Testis (tissue), 3 donors: Measurements from ENCODE around the gene RGS3. TPM values are rescaled to one million over a fixed set of nuclear protein-coding genes. Genes with fewer than 3 reads are reported as not detected.

ENCODE experiments used
- DNase-seq: peaks from one replicate; pipeline ENCODE4 v3.0.0-alpha.2; 2019
- H3K27ac ChIP-seq, 2 donors: fragments of 200-600 bp; sonication (generic); one replicate each; pipeline ENCODE4 v1.5.1; 2019
- H3K27me3 ChIP-seq: fragments of 200-600 bp; sonication (generic); one replicate; pipeline ENCODE4 v1.5.1; 2019
- H3K36me3 ChIP-seq: fragments of 200-600 bp; sonication (generic); one replicate; pipeline ENCODE4 v1.5.1; 2017; ENCODE audit warnings: low read depth; ENCODE audit errors: missing control alignments
- H3K4me1 ChIP-seq: fragments of 200-600 bp; sonication (generic); one replicate; pipeline ENCODE4 v1.5.1; 2019
- H3K4me3 ChIP-seq, 2 donors: fragments of 200-600 bp; sonication (generic); one replicate each; pipeline ENCODE4 v1.5.1; 2017 to 2019
- H3K9me3 ChIP-seq: fragments of 200-600 bp; sonication (generic); one replicate; pipeline ENCODE4 v1.5.1; 2017
- POLR2A ChIP-seq: fragments of 450-650 bp; IDR thresholded peaks from one replicate; pipeline ENCODE4 v1.6.1; 2017; ENCODE audit warnings: antibody characterized with exemption, mild to moderate bottlenecking, moderate library complexity
- WGBS, 2 donors: methylation state at CpG; one replicate each; pipeline ENCODE4 v1.1.5; 2018; 5-methylcytosine and 5-hydroxymethylcytosine counted together
- intact Hi-C: fragments of 100-400 bp; cut with DNase I; formaldehyde crosslinking; loops from one replicate; pipeline ENCODE4 v1.15.1; 2023; ENCODE audit warnings: low total_unique reads
- polyA plus RNA-seq: library from polyadenylated mRNA; stranded (reverse); fragments of 350-450 nt; fragmentation: Illumina TruSeq; extraction: RNeasy Lipid Tissue Mini Kit (QIAGEN cat#74804); gene quantifications from one replicate; pipeline ENCODE4 v1.2.3, GENCODE V29; 2014; ENCODE audit warnings: low read depth, low replicate concordance; ENCODE audit not compliant: insufficient read depth
- total RNA-seq, 2 donors: library from RNA; depleted of rRNA; stranded (reverse); fragments of >200 nt; gene quantifications; one replicate each; pipeline ENCODE4 v1.2.3, GENCODE V29; 2016
- TF ChIP-seq, protein P1 (sequence below), 3 experiments: fragments of 450-650 bp in 2 of 3; fragments of 200-600 bp in 1 of 3; sonication (generic) in 1 of 3; IDR thresholded peaks; one replicate each; pipeline ENCODE4 v1.5.1; 2016 to 2019; ENCODE audit warnings: antibody characterized with exemption in 3 of 3, mild to moderate bottlenecking in 2 of 3, moderate library complexity in 1 of 3

The RGS3 gene
- total and polyA plus RNA-seq, 3 donors from 2014 or later = 84.8 to 125 (median 119) TPM

DNA sequence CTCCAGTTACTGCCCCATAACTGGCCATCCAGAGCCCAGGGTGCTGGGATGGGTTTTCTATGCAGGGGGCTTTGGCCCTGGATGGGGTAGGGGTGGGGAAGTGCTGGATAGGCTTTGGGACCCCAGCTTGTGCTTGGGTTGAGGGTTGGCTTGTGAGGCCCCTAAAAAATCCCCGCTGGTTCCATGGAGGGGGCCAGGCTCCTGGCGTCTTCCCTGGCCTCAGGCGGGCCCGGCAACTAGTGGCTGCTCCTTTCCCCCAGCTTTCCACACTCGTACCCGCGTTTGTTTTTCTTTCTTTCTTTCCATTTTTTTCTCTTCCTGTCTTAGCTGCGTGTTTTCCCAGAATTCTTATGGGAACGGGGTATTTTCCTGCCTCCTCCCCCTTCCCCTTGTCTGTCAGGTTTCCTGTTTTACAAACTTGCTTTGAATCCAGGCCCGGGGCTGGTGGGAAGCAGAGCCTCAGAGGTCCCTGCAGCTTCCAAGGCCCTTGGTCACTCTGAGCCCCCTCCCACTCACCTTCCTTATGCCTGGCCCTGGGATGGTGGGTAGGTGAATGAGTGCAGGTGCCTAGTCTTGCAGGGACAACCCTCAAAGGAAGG, 40.2 kb downstream of the RGS3 start:
- no peak overlapping the region for H3K27ac ChIP-seq
- no peaks in the 10 kb centered on the region for H3K27me3 ChIP-seq
- no peaks in the 10 kb centered on the region for H3K9me3 ChIP-seq
- DNase-seq = no peak
- 71 to 77% methylated on average over 10 of the region's 10 CpGs for WGBS, 2 donors
- H3K4me1 ChIP-seq = peaks cover 21% of the 10 kb centered on the region
- no peak overlapping the region for H3K4me3 ChIP-seq
- intact Hi-C loops = no loop called here
- H3K36me3 ChIP-seq = no peaks in the 10 kb centered on the region
- TF ChIP-seq POLR2A = no peak
- TF ChIP-seq, protein P1, sequence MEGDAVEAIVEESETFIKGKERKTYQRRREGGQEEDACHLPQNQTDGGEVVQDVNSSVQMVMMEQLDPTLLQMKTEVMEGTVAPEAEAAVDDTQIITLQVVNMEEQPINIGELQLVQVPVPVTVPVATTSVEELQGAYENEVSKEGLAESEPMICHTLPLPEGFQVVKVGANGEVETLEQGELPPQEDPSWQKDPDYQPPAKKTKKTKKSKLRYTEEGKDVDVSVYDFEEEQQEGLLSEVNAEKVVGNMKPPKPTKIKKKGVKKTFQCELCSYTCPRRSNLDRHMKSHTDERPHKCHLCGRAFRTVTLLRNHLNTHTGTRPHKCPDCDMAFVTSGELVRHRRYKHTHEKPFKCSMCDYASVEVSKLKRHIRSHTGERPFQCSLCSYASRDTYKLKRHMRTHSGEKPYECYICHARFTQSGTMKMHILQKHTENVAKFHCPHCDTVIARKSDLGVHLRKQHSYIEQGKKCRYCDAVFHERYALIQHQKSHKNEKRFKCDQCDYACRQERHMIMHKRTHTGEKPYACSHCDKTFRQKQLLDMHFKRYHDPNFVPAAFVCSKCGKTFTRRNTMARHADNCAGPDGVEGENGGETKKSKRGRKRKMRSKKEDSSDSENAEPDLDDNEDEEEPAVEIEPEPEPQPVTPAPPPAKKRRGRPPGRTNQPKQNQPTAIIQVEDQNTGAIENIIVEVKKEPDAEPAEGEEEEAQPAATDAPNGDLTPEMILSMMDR (IDR thresholded peaks at IDR 0.05) = no peak

- Histone ChIP-seq H3K36me3 (no peaks in the 10 kb centered on the region), H3K27me3 (no peaks in the 10 kb centered on the region), H3K4me1 (peaks cover 21% of the 10 kb centered on the region), H3K4me3 (no peak overlapping the region), H3K27ac (no peak overlapping the region), H3K9me3 (no peaks in the 10 kb centered on the region)
- intact Hi-C loops = no loop called here
- TF ChIP-seq POLR2A = no peak
- TF ChIP-seq, protein P1 (IDR thresholded peaks at IDR 0.05) = no peak
- WGBS, 2 donors = 73 to 83% methylated on average over 6 to 9 of the region's 9 CpGs
- DNase-seq = no peak
Observed at GRCh38 chr9:113504725-113505590, 41.4 kb downstream of the RGS3 start.

DNA sequence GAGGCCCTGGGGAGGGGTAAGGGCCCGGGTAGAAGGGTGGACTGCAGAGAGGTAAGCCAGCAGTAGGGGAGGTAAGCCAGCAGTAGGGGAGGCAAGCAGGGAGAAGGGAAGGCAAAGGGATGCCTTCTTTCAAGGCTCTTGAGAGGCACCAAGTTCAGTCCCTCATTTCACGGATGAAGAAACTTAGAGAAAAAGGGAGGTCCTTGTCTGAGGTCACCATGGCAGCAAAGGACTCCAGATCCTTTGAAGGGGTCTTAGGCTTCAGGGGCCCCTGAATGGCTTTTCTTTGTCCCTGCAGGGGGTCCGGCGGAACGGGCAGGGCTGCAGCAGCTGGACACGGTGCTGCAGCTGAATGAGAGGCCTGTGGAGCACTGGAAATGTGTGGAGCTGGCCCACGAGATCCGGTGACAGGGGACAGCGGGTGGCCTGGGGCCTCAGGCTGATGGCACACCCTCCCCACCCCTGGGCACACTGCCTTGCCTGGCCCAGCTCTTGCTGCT, 42.6 kb downstream of the RGS3 start:
- TF ChIP-seq POLR2A = no peak
- TF ChIP-seq, protein P1 (IDR thresholded peaks at IDR 0.05) = no peak
- Histone ChIP-seq H3K4me3 (no peak overlapping the region), H3K27me3 (no peaks in the 10 kb centered on the region), H3K27ac (no peak overlapping the region), H3K36me3 (no peaks in the 10 kb centered on the region), H3K9me3 (no peaks in the 10 kb centered on the region), H3K4me1 (peaks cover 21% of the 10 kb centered on the region)
- DNase-seq = no peak
- intact Hi-C loops = no loop called here
- WGBS, 2 donors = 83 to 89% methylated on average over 7 to 9 of the region's 9 CpGs

GRCh38 chr9:113507256-113507655, 43.7 kb downstream of the RGS3 start:
- TF ChIP-seq, protein P1 (IDR thresholded peaks at IDR 0.05) = no peak
- no peak for TF ChIP-seq POLR2A
- Histone ChIP-seq H3K27me3 (no peaks in the 10 kb centered on the region), H3K36me3 (no peaks in the 10 kb centered on the region), H3K4me3 (no peak overlapping the region), H3K27ac (no peak overlapping the region), H3K9me3 (no peaks in the 10 kb centered on the region), H3K4me1 (peaks cover 21% of the 10 kb centered on the region)
- intact Hi-C loops = no loop called here
- DNase-seq = no peak
- 96 to 97% methylated on average over 15 to 19 of the region's 19 CpGs for WGBS, 2 donors
